Measurements from ENCODE around the gene PCMTD2.
"Not testable (repeated sequence)": the region's sequence is repeated elsewhere in the genome, so short reads cannot be mapped to it uniquely, and the experiment has no call there.

The PCMTD2 gene

GRCh38 chr20:64229507-64230061 is 26.0 kb upstream of the PCMTD2 start:
- no peaks in the 10 kb centered on the region for H3K36me3 Mint-ChIP-seq (ENCODE audit: low read depth)

GRCh38 chr20:64230461-64231145 is 24.9 kb upstream of the PCMTD2 start:
- H3K9me3 Mint-ChIP-seq: no peaks in the 10 kb centered on the region
- H3K4me1 Mint-ChIP-seq (ENCODE audit: low read depth): peaks cover 4% of the 10 kb centered on the region

More at GRCh38 chr20:64229507-64230061, 26.0 kb upstream of the PCMTD2 start:
- no peak overlapping the region for H3K27ac Mint-ChIP-seq
- peaks cover 4% of the 10 kb centered on the region for H3K4me1 Mint-ChIP-seq (ENCODE audit: low read depth)
- no peaks in the 10 kb centered on the region for H3K27me3 Mint-ChIP-seq
- no peak overlapping the region for H3K4me3 Mint-ChIP-seq
- no peaks in the 10 kb centered on the region for H3K9me3 Mint-ChIP-seq

GRCh38 chr20:64231621-64232550 is 23.7 kb upstream of the PCMTD2 start:
- Mint-ChIP-seq H3K27ac (no peak overlapping the region), H3K9me3 (no peaks in the 10 kb centered on the region), H3K4me3 (no peak overlapping the region), H3K27me3 (no peaks in the 10 kb centered on the region), H3K4me1 (ENCODE audit: low read depth) (peaks cover 4% of the 10 kb centered on the region), H3K36me3 (ENCODE audit: low read depth) (no peaks in the 10 kb centered on the region)

More at GRCh38 chr20:64230461-64231145, 24.9 kb upstream of the PCMTD2 start:
- Mint-ChIP-seq H3K27me3 (no peaks in the 10 kb centered on the region), H3K27ac (no peak overlapping the region), H3K36me3 (ENCODE audit: low read depth) (no peaks in the 10 kb centered on the region), H3K4me3 (no peak overlapping the region)

GRCh38 chr20:64232794-64233193 is 22.8 kb upstream of the PCMTD2 start:
- no peaks in the 10 kb centered on the region for H3K27me3 Mint-ChIP-seq
- H3K4me3 Mint-ChIP-seq: no peak overlapping the region
- H3K27ac Mint-ChIP-seq: no peak overlapping the region
- peaks cover 4% of the 10 kb centered on the region for H3K4me1 Mint-ChIP-seq (ENCODE audit: low read depth)
- no peaks in the 10 kb centered on the region for H3K9me3 Mint-ChIP-seq
- no peaks in the 10 kb centered on the region for H3K36me3 Mint-ChIP-seq (ENCODE audit: low read depth)

- no peaks in the 10 kb centered on the region for H3K9me3 Mint-ChIP-seq
- H3K27ac Mint-ChIP-seq: peak overlapping the region; percentile 0
- H3K4me3 Mint-ChIP-seq: no peak overlapping the region
- H3K27me3 Mint-ChIP-seq: no peaks in the 10 kb centered on the region
- peaks cover 4% of the 10 kb centered on the region for H3K4me1 Mint-ChIP-seq (ENCODE audit: low read depth)
- no peaks in the 10 kb centered on the region for H3K36me3 Mint-ChIP-seq (ENCODE audit: low read depth)
Observed at GRCh38 chr20:64233725-64234124, 21.8 kb upstream of the PCMTD2 start.

- no peaks in the 10 kb centered on the region for H3K36me3 Mint-ChIP-seq (ENCODE audit: low read depth)
- H3K4me1 Mint-ChIP-seq (ENCODE audit: low read depth): peaks cover 4% of the 10 kb centered on the region
- no peak overlapping the region for H3K27ac Mint-ChIP-seq
- no peaks in the 10 kb centered on the region for H3K27me3 Mint-ChIP-seq
- H3K9me3 Mint-ChIP-seq: no peaks in the 10 kb centered on the region
- H3K4me3 Mint-ChIP-seq: no peak overlapping the region
Observed at GRCh38 chr20:64234291-64234791, 21.2 kb upstream of the PCMTD2 start.

GRCh38 chr20:64234921-64235565 is 20.5 kb upstream of the PCMTD2 start:
- H3K9me3 Mint-ChIP-seq; H3K27ac Mint-ChIP-seq; H3K4me1 Mint-ChIP-seq (ENCODE audit: low read depth); H3K4me3 Mint-ChIP-seq; H3K36me3 Mint-ChIP-seq (ENCODE audit: low read depth); H3K27me3 Mint-ChIP-seq: not testable (repeated sequence)

- no peaks in the 10 kb centered on the region for H3K27me3 Mint-ChIP-seq
- H3K4me1 Mint-ChIP-seq (ENCODE audit: low read depth): peaks cover 4% of the 10 kb centered on the region
- H3K4me3 Mint-ChIP-seq: no peak overlapping the region
- no peak overlapping the region for H3K27ac Mint-ChIP-seq
- H3K36me3 Mint-ChIP-seq (ENCODE audit: low read depth): no peaks in the 10 kb centered on the region
- H3K9me3 Mint-ChIP-seq: no peaks in the 10 kb centered on the region
Observed at GRCh38 chr20:64236137-64237088, 19.1 kb upstream of the PCMTD2 start.

- no peak overlapping the region for H3K27ac Mint-ChIP-seq
- peaks cover 4% of the 10 kb centered on the region for H3K4me1 Mint-ChIP-seq (ENCODE audit: low read depth)
- no peaks in the 10 kb centered on the region for H3K36me3 Mint-ChIP-seq (ENCODE audit: low read depth)
- no peak overlapping the region for H3K4me3 Mint-ChIP-seq
- no peaks in the 10 kb centered on the region for H3K27me3 Mint-ChIP-seq
- H3K9me3 Mint-ChIP-seq: no peaks in the 10 kb centered on the region
Observed at GRCh38 chr20:64237316-64237715, 18.2 kb upstream of the PCMTD2 start.

GRCh38 chr20:64238115-64238825 is 17.3 kb upstream of the PCMTD2 start:
- Mint-ChIP-seq H3K27me3 (no peaks in the 10 kb centered on the region), H3K4me3 (no peak overlapping the region), H3K4me1 (ENCODE audit: low read depth) (peaks cover 4% of the 10 kb centered on the region), H3K27ac (no peak overlapping the region), H3K9me3 (no peaks in the 10 kb centered on the region), H3K36me3 (ENCODE audit: low read depth) (no peaks in the 10 kb centered on the region)

- no peak overlapping the region for H3K4me3 Mint-ChIP-seq
- H3K27me3 Mint-ChIP-seq: no peaks in the 10 kb centered on the region
- no peak overlapping the region for H3K27ac Mint-ChIP-seq
- no peaks in the 10 kb centered on the region for H3K36me3 Mint-ChIP-seq (ENCODE audit: low read depth)
- H3K9me3 Mint-ChIP-seq: no peaks in the 10 kb centered on the region
- no peaks in the 10 kb centered on the region for H3K4me1 Mint-ChIP-seq (ENCODE audit: low read depth)
Observed at GRCh38 chr20:64238851-64239387, 16.6 kb upstream of the PCMTD2 start.

GRCh38 chr20:64239449-64240242 is 15.9 kb upstream of the PCMTD2 start:
- no peaks in the 10 kb centered on the region for H3K4me1 Mint-ChIP-seq (ENCODE audit: low read depth)
- H3K9me3 Mint-ChIP-seq: no peaks in the 10 kb centered on the region
- H3K4me3 Mint-ChIP-seq: no peak overlapping the region
- no peaks in the 10 kb centered on the region for H3K27me3 Mint-ChIP-seq
- H3K36me3 Mint-ChIP-seq (ENCODE audit: low read depth): no peaks in the 10 kb centered on the region
- H3K27ac Mint-ChIP-seq: no peak overlapping the region
